HepG2 (cell line): Measurements from ENCODE around the gene HERC4. TPM values are rescaled to one million over a fixed set of nuclear protein-coding genes. Genes with fewer than 3 reads are reported as not detected.
A peak's percentile ranks its signal among the peaks of the same experiment; 100 is the strongest.

Source experiments
- HNRNPK ChIP-seq: fragments of 200-400 bp; formaldehyde crosslinking; IDR thresholded peaks from 2 replicates; pipeline ENCODE4 v1.6.1; 2018; ENCODE audit warnings: low read length, low read depth, moderate library complexity, mild to moderate bottlenecking; ENCODE audit not compliant: poor library complexity, severe bottlenecking
- KMT2A ChIP-seq: sonication (generic); formaldehyde crosslinking; IDR thresholded peaks from 2 replicates; pipeline ENCODE4 v1.4.0; 2020; ENCODE audit warnings: missing genetic modification reagents
- PCBP1 ChIP-seq: fragments of 200-400 bp; formaldehyde crosslinking; IDR thresholded peaks from 2 replicates; pipeline ENCODE4 v1.6.1; 2017; ENCODE audit warnings: mild to moderate bottlenecking, low read depth, low read length, borderline replicate concordance
- RFXAP ChIP-seq: sonication (generic); formaldehyde crosslinking; IDR thresholded peaks from 2 replicates; pipeline ENCODE4 v1.4.0; 2020; ENCODE audit warnings: missing genetic modification reagents, borderline replicate concordance
- ZC3H13 ChIP-seq: sonication (generic); formaldehyde crosslinking; IDR thresholded peaks from 2 replicates; pipeline ENCODE4 v1.8.1; 2023; ENCODE audit warnings: mild to moderate bottlenecking, missing genetic modification reagents, moderate library complexity
- ZNF558 ChIP-seq: sonication (generic); formaldehyde crosslinking; IDR thresholded peaks from 2 replicates; pipeline ENCODE4 v1.9.0; 2022; ENCODE audit warnings: mild to moderate bottlenecking, missing genetic modification reagents, borderline replicate concordance
- ZNF724P ChIP-seq: sonication (generic); formaldehyde crosslinking; IDR thresholded peaks from 2 replicates; pipeline ENCODE4 v1.8.0; 2022; ENCODE audit warnings: missing genetic modification reagents, borderline replicate concordance
- ZSCAN25 ChIP-seq: sonication (generic); formaldehyde crosslinking; IDR thresholded peaks from 2 replicates; pipeline ENCODE4 v1.8.0; 2022; ENCODE audit warnings: mild to moderate bottlenecking, missing genetic modification reagents
- ZSCAN29 ChIP-seq: sonication (generic); formaldehyde crosslinking; conservative IDR thresholded peaks from 2 replicates; pipeline ENCODE4 v1.4.0; 2020; ENCODE audit warnings: mild to moderate bottlenecking, missing genetic modification reagents
- polyA plus RNA-seq, 8 experiments: library from polyadenylated mRNA; depleted of rRNA in 3 of 8; stranded (reverse) in 7 of 8; unstranded in 1 of 8; fragments of >200 nt; fragmentation: Illumina TruSeq in 4 of 8; extraction: Trizol in 4 of 8; gene quantifications; 2 replicates each; pipeline versions ENCODE4 v1.2.1 to v1.2.3, GENCODE V29; 2011 to 2016; ENCODE audit warnings: low read depth in 4 of 8, missing spikeins in 1 of 8, mixed read lengths in 1 of 8; ENCODE audit not compliant: insufficient read depth in 1 of 8
- total RNA-seq, 5 experiments: library from RNA; depleted of rRNA; stranded (reverse); fragments of >200 nt; fragmentation: Illumina TruSeq; extraction: Trizol; gene quantifications; 2 replicates each; pipeline ENCODE4 v1.2.3, GENCODE V29; 2016; ENCODE audit warnings: low read depth in 1 of 5
- TF ChIP-seq, protein P1 (sequence below): sonication (generic); formaldehyde crosslinking; IDR thresholded peaks from 2 replicates; pipeline ENCODE4 v1.5.0; 2020; ENCODE audit warnings: mild to moderate bottlenecking, missing genetic modification reagents, moderate library complexity
- TF ChIP-seq, protein P2 (sequence below): sonication (generic); formaldehyde crosslinking; IDR thresholded peaks from 2 replicates; pipeline ENCODE4 v1.5.1; 2020; ENCODE audit warnings: mild to moderate bottlenecking, moderate library complexity, missing genetic modification reagents
- TF ChIP-seq, protein P3 (sequence below): sonication (generic); formaldehyde crosslinking; IDR thresholded peaks from 2 replicates; pipeline ENCODE4 v1.4.0; 2020; ENCODE audit warnings: missing genetic modification reagents, borderline replicate concordance
- TF ChIP-seq, protein P4 (sequence below): sonication (generic); formaldehyde crosslinking; IDR thresholded peaks from 2 replicates; pipeline ENCODE4 v1.4.0; 2020; ENCODE audit warnings: missing genetic modification reagents

Gene HERC4
- total and polyA plus RNA-seq, 2 of the 13 experiments (the other 11 are each of a cell fraction or from before 2014, with no cell fraction given), result 9.8 to 20.2 TPM

DNA sequence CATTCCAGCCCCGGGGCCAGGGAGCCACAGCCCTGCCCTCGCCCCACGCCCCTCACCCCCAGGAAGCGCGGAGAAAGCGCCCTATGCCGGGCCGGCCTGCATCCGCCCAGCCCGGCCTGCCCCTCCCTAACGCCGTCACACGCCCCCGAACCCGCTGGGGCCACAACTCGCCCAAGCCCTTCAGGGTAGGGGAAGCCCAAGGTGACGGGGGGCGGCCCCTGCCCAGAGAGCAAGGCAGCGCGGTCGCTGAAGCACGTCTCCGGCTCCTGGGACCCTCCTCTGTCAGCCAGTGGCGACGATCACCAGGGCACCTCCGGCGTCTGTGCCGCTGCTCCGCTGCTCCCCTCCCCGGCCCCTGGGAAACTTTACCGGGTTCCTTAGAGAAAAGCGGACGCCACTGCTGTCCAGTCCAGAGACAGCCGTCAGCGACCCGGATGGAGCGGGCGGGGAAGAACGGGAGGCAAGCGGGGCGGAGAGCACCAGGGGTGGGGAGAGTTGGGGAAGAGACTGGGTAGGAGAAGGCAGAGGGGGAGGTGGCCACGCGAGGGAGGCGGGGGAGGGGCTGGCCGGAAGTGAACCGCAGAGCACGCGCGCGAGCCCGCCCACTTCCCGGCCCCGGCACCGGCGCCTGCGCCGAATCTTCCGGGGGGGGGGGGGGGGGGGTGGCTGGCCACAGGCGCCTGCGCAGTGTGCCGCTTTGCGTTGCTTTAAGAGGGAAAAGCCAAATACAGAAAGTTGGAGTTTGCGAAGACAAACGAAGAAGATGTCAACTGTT, at the start of gene HERC4 (continued):
- TF ChIP-seq, protein P1, sequence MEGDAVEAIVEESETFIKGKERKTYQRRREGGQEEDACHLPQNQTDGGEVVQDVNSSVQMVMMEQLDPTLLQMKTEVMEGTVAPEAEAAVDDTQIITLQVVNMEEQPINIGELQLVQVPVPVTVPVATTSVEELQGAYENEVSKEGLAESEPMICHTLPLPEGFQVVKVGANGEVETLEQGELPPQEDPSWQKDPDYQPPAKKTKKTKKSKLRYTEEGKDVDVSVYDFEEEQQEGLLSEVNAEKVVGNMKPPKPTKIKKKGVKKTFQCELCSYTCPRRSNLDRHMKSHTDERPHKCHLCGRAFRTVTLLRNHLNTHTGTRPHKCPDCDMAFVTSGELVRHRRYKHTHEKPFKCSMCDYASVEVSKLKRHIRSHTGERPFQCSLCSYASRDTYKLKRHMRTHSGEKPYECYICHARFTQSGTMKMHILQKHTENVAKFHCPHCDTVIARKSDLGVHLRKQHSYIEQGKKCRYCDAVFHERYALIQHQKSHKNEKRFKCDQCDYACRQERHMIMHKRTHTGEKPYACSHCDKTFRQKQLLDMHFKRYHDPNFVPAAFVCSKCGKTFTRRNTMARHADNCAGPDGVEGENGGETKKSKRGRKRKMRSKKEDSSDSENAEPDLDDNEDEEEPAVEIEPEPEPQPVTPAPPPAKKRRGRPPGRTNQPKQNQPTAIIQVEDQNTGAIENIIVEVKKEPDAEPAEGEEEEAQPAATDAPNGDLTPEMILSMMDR (CRISPR knock-in tag), result 0 out of 2 replicates have a peak, but pooled peaks have one; percentile 13
- peak; percentile 60 for TF ChIP-seq HNRNPK
- TF ChIP-seq ZC3H13, result peak; percentile 60
- TF ChIP-seq ZSCAN25, result no peak
- TF ChIP-seq ZSCAN29 (CRISPR knock-in tag), result peak; percentile 61; the same call in 1 of the 2 replicates
- no peak for TF ChIP-seq ZNF724P (CRISPR knock-in tag)
- TF ChIP-seq PCBP1, result 0 out of 2 replicates have a peak, but pooled peaks have one; percentile 47
- TF ChIP-seq, protein P2, sequence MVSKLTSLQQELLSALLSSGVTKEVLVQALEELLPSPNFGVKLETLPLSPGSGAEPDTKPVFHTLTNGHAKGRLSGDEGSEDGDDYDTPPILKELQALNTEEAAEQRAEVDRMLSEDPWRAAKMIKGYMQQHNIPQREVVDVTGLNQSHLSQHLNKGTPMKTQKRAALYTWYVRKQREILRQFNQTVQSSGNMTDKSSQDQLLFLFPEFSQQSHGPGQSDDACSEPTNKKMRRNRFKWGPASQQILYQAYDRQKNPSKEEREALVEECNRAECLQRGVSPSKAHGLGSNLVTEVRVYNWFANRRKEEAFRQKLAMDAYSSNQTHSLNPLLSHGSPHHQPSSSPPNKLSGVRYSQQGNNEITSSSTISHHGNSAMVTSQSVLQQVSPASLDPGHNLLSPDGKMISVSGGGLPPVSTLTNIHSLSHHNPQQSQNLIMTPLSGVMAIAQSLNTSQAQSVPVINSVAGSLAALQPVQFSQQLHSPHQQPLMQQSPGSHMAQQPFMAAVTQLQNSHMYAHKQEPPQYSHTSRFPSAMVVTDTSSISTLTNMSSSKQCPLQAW (CRISPR knock-in tag), result no peak
- TF ChIP-seq RFXAP (CRISPR knock-in tag), result 0 out of 2 replicates have a peak, but pooled peaks have one; percentile 37
- TF ChIP-seq, protein P3, sequence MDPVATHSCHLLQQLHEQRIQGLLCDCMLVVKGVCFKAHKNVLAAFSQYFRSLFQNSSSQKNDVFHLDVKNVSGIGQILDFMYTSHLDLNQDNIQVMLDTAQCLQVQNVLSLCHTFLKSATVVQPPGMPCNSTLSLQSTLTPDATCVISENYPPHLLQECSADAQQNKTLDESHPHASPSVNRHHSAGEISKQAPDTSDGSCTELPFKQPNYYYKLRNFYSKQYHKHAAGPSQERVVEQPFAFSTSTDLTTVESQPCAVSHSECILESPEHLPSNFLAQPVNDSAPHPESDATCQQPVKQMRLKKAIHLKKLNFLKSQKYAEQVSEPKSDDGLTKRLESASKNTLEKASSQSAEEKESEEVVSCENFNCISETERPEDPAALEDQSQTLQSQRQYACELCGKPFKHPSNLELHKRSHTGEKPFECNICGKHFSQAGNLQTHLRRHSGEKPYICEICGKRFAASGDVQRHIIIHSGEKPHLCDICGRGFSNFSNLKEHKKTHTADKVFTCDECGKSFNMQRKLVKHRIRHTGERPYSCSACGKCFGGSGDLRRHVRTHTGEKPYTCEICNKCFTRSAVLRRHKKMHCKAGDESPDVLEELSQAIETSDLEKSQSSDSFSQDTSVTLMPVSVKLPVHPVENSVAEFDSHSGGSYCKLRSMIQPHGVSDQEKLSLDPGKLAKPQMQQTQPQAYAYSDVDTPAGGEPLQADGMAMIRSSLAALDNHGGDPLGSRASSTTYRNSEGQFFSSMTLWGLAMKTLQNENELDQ (CRISPR knock-in tag), result no peak
- peak; percentile 75; the same call in 1 of the 2 replicates for TF ChIP-seq KMT2A
- TF ChIP-seq, protein P4, sequence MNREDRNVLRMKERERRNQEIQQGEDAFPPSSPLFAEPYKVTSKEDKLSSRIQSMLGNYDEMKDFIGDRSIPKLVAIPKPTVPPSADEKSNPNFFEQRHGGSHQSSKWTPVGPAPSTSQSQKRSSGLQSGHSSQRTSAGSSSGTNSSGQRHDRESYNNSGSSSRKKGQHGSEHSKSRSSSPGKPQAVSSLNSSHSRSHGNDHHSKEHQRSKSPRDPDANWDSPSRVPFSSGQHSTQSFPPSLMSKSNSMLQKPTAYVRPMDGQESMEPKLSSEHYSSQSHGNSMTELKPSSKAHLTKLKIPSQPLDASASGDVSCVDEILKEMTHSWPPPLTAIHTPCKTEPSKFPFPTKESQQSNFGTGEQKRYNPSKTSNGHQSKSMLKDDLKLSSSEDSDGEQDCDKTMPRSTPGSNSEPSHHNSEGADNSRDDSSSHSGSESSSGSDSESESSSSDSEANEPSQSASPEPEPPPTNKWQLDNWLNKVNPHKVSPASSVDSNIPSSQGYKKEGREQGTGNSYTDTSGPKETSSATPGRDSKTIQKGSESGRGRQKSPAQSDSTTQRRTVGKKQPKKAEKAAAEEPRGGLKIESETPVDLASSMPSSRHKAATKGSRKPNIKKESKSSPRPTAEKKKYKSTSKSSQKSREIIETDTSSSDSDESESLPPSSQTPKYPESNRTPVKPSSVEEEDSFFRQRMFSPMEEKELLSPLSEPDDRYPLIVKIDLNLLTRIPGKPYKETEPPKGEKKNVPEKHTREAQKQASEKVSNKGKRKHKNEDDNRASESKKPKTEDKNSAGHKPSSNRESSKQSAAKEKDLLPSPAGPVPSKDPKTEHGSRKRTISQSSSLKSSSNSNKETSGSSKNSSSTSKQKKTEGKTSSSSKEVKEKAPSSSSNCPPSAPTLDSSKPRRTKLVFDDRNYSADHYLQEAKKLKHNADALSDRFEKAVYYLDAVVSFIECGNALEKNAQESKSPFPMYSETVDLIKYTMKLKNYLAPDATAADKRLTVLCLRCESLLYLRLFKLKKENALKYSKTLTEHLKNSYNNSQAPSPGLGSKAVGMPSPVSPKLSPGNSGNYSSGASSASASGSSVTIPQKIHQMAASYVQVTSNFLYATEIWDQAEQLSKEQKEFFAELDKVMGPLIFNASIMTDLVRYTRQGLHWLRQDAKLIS (CRISPR knock-in tag), result 0 out of 2 replicates have a peak, but pooled peaks have one; percentile 70
- TF ChIP-seq ZNF558 (CRISPR knock-in tag), result peak; percentile 54; the same call in 1 of the 2 replicates
